Skin of body (tissue), 2 donors: ENCODE data around the gene ZRSR2. TPM values are rescaled to one million over a fixed set of nuclear protein-coding genes. Genes with fewer than 3 reads are reported as not detected.

Experiments used
- DNase-seq: peaks from one replicate; lab custom pipeline; 2025; lab: John Stamatoyannopoulos, UW
- total RNA-seq: library from RNA; depleted of rRNA; stranded (reverse); fragments of >200 nt; gene quantifications from one replicate; pipeline ENCODE4 v1.2.3, GENCODE V29; 2014

Gene ZRSR2
- total RNA-seq, 1 donor from 2014 or later, result 6.3 TPM

GRCh38 chrX:15849555-15849954 is 59.3 kb downstream of the ZRSR2 start:
- no peak for DNase-seq

DNA sequence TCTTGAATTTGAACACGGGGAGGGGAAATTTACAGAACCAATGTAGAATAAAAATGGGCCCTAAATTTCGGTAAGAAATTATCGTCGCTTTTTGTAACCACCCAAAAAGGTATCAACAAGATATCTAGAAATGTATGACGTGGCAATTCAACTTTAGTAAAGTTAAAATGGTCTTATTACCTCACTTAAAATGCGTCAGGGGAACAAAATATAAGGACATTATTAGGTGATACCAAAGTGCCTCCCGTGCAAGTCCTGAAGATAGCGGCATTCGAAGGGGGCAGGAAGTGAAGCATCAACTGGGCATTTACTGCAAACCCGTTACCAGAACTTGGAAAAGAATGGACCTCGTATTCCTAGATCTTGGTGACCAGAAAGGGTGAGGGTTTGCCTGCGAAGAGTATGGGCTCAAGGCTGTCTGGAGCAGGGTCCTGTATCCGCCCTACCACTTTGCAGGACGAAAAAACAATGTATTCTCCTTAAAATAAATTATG is 63.3 kb downstream of the ZRSR2 start:
- DNase-seq, result no peak

DNA sequence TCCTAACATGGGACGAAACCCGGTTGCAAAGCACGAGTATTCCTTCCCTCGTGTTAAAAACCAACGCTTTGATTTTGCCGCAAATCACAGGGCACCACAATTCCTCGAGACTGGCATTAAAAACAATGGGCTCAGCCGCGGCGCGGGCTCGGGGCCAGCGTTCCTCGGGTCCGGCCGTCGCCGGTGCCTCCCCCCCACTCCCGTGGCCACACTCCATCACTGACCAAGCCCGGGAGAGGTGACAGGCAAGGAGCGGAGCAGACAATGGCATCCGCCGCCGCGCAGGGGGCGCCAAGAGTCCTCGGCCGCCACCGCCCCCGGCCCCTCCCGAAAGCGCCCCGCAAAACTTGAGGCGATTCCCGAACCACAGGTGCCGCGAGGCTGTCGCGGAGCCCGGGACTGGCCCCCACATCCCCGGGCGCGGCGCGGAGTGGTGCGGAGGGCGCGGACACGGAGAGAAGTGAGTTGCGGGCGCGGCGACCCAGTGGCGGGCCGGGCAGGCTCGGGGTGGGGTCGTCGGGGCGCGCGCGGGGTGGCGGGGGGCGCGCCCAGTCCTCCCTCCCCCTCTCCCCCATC is 63.9 kb downstream of the ZRSR2 start:
- no peak for DNase-seq

GRCh38 chrX:15854712-15855567 is 64.7 kb downstream of the ZRSR2 start, which contains the start of gene AP1S2:
TSS of gene AP1S2 (minus strand) at chrX:15854813. CDS start at chrX:15852524, 2,289 bp downstream.
- peak; percentile 87 for DNase-seq

- no peak for DNase-seq
These were observed 65.4 kb downstream of the ZRSR2 start for GRCh38 chrX:15855568-15856221.

- DNase-seq, result no peak
These were observed 65.9 kb downstream of the ZRSR2 start for GRCh38 chrX:15856222-15856587.

GRCh38 chrX:15856636-15857035 is 66.4 kb downstream of the ZRSR2 start:
- DNase-seq, result no peak

GRCh38 chrX:15858051-15858450 is 67.8 kb downstream of the ZRSR2 start:
- DNase-seq, result no peak

GRCh38 chrX:15860921-15861320 is 70.6 kb downstream of the ZRSR2 start:
- no peak for DNase-seq

GRCh38 chrX:15864023-15864422 is 73.7 kb downstream of the ZRSR2 start:
- DNase-seq, result no peak

DNA sequence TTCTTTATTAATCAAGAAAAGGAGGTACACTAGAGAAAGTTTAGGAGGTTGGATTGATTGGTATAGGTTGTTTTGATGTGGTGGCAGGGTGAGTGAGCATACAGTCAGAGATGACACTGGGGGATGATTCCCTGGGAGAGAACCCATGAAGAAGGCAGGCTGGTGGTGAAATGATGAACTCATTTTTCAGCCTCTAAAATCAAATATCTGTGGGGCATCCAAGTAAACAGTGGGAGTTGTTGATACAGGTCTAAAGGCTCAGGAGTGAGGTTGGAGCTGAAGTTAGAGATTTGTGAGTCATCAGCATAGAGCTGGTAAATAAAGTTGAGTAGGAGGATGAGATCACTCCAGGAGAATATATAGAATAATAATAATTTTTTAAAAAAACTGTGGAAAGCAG is 74.3 kb downstream of the ZRSR2 start:
- DNase-seq, result no peak

DNA sequence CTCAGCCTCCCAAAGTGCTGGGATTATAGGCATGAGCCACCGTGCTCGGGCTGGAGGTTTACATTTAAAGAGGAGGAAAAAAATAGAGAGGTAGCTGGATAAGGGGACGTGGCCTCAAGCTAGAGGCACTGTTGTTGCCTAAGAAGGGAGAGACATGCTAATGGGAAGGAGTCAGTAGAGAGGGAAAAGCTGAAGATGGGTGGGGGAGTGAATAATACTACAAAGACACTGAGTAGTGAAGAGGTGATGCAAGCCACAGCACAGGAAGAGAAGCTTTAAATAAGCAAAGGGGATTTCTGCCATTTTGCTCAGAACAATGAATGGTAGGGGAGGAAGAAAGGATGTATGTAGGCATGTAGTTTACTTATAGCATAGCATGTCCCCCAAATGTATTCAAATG is 75.9 kb downstream of the ZRSR2 start:
- DNase-seq, result no peak

DNA sequence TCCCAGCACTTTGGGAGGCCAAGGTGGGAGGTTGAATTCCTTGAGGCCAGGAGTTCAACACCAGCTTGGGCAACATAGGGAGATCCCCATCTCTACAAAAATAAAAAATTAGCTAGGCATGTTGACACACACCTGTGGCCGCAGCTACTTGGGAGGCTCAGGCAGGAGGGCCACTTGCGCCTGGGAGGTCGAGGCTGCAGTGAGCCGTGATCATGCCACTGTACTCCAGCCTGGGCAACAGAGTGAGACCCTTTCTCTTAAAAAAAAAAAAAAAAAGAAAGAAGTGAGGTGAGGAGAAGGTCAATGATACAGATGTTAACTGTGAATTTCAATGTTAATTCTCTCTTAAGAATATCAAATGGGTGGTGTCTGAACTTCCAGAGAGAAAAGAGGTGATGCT is 79.4 kb downstream of the ZRSR2 start:
- no peak for DNase-seq

DNA sequence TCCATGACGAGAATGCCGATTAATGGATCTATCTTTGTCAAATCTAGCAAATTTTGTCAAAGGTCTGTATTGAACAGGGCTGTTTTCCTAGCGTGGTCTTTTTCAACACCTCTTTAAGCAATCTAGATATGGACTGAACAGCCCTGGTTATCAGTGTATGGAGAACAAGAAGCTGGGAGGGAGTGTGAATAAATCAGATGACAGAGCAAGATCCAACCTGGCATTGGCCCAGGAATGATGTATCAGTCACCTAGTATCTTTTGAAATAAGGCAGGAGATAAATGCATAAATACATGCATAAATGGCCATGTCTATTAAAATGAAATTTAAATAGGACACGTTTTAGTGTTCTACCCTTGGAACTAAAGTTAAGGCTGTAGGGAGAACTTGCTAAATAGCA is 80.0 kb downstream of the ZRSR2 start:
- no peak for DNase-seq

Other genes with a start within 250 kb of the ZRSR2 start
- not detected for gene ACE2, start 189.5 kb upstream of the ZRSR2 start, total RNA-seq
- 0.69 TPM for gene CLTRN, start 125.7 kb upstream of the ZRSR2 start, total RNA-seq
- 20.1 TPM for gene CA5B, start 52.2 kb upstream of the ZRSR2 start, total RNA-seq
- 38.4 TPM for gene AP1S2, start 64.3 kb downstream of the ZRSR2 start, total RNA-seq